K562 (cell line): ENCODE data around the gene MPDZ. TPM values are rescaled to one million over a fixed set of nuclear protein-coding genes. Genes with fewer than 3 reads are reported as not detected.

Experiments used
- ATAC-seq: fragments of 200-7000 bp; cut with Tn5 transposase; 3 replicates; pipeline ENCODE4 v1.9.1; 2020; ENCODE audit warnings: moderate library complexity
- BruUV-seq: library from RNA; stranded (reverse); fragments of 400-500 nt; replicated peaks from 2 replicates; lab custom pipeline; 2021; lab: Mats Ljungman, UMichigan
- CTCF ChIA-PET: fragments of 300-600 bp; formaldehyde crosslinking; extraction: SDS; loops from one replicate; lab custom pipeline; 2021; ENCODE audit warnings: low intra/inter-chr PET ratio; lab: Yijun Ruan, JAX
- POLR2A ChIA-PET: fragments of 300-600, 350-650 bp; sonication (Branson Sonifier 250); formaldehyde crosslinking; extraction: SDS; loops from one replicate; lab custom pipeline; 2021; ENCODE audit warnings: antibody characterized with exemption, inconsistent platforms; lab: Yijun Ruan, JAX
- DNase-seq, 4 experiments: peaks; one replicate each; pipeline versions ENCODE4 v3.0.0 to v3.0.0-alpha.2; 2011 to 2018; ENCODE audit warnings: low spot score in 3 of 4, mixed read lengths in 3 of 4; ENCODE audit errors: extremely low read depth in 1 of 4
- FAIRE-seq: peaks from 2 replicates; lab custom pipeline; 2011; peaks lifted over from hg19 to GRCh38; lab: Jason Lieb, UNC
- H2AFZ ChIP-seq: 2 replicates; pipeline ENCODE4 v1.6.0; 2011; ENCODE audit warnings: low read depth, low read length, control low read depth, inconsistent platforms
- H3K27ac ChIP-seq: fragments of 200-600 bp; 3 replicates; pipeline ENCODE4 v1.8.0; 2011; ENCODE audit warnings: low read depth, mild to moderate bottlenecking, control low read depth, inconsistent platforms, low read length, moderate library complexity, mixed read lengths; ENCODE audit errors: extremely low read depth
- H3K27me3 ChIP-seq, 2 experiments: fragments of 300-600 bp in 1 of 2; 2 replicates in 1 of 2; 3 replicates in 1 of 2; pipeline versions ENCODE4 v1.6.0 to v1.8.0; 2011; ENCODE audit warnings: inconsistent platforms in 2 of 2, low read length in 2 of 2, mild to moderate bottlenecking in 1 of 2, mixed read lengths in 1 of 2, moderate library complexity in 1 of 2; ENCODE audit not compliant: control insufficient read depth in 2 of 2, insufficient read depth in 2 of 2
- H3K36me3 ChIP-seq: fragments of 300-600 bp; 3 replicates; pipeline ENCODE4 v1.8.0; 2011; ENCODE audit warnings: mild to moderate bottlenecking, low read length, inconsistent platforms; ENCODE audit not compliant: control insufficient read depth, insufficient read depth
- H3K4me1 ChIP-seq, 2 experiments: fragments of 200-600 bp in 1 of 2; replicated peaks in 1 of 2; 2 replicates in 1 of 2; 3 replicates in 1 of 2; pipeline versions ENCODE4 v1.5.1 to v1.8.0; 2011; ENCODE audit warnings: inconsistent platforms in 2 of 2, low read length in 2 of 2, mild to moderate bottlenecking in 1 of 2, mixed read lengths in 1 of 2, moderate library complexity in 1 of 2; ENCODE audit not compliant: control insufficient read depth in 2 of 2, insufficient read depth in 2 of 2
- H3K4me2 ChIP-seq: 2 replicates; pipeline ENCODE4 v1.6.1; 2011; ENCODE audit warnings: low read length, control low read depth, inconsistent platforms, mixed read lengths; ENCODE audit not compliant: insufficient read depth
- H3K4me3 ChIP-seq: fragments of 200-600 bp; sonication (generic), shearing (Covaris generic); 2 replicates; pipeline ENCODE4 v1.5.1; 2016; ENCODE audit warnings: control low read depth, inconsistent platforms
- H3K79me2 ChIP-seq: fragments of 200-600 bp; 3 replicates; pipeline ENCODE4 v1.8.0; 2011; ENCODE audit warnings: low read length, inconsistent platforms; ENCODE audit not compliant: control insufficient read depth, insufficient read depth
- H3K9ac ChIP-seq, 2 experiments: 2 replicates each; pipeline versions ENCODE4 v1.6.0 to v1.6.1; 2011; ENCODE audit warnings: low read depth in 2 of 2, low read length in 2 of 2, control low read depth in 1 of 2, inconsistent platforms in 1 of 2, mild to moderate bottlenecking in 1 of 2, mixed read lengths in 1 of 2; ENCODE audit not compliant: insufficient read depth in 1 of 2
- H3K9me1 ChIP-seq: one replicate; pipeline ENCODE4 v1.6.0; 2011; ENCODE audit warnings: inconsistent platforms, mild to moderate bottlenecking, low read length, moderate library complexity; ENCODE audit not compliant: control insufficient read depth, insufficient read depth
- H3K9me3 ChIP-seq: replicated peaks from 2 replicates; pipeline ENCODE4 v1.5.1; 2011; ENCODE audit warnings: low read depth, low read length, inconsistent platforms; ENCODE audit not compliant: control insufficient read depth, insufficient read depth
- H4K20me1 ChIP-seq: replicated peaks from 2 replicates; pipeline ENCODE4 v1.6.1; 2011; ENCODE audit warnings: low read length, inconsistent platforms, mixed read lengths; ENCODE audit not compliant: control insufficient read depth, insufficient read depth
- CBX2 ChIP-seq: fragments of 200-600 bp; sonication (generic); IDR thresholded peaks from one replicate; pipeline ENCODE4 v1.6.1; 2012; ENCODE audit warnings: mild to moderate bottlenecking, low read length, inconsistent platforms; ENCODE audit not compliant: insufficient read depth, poor library complexity, severe bottlenecking
- CEBPB ChIP-seq: fragments of 450-650 bp; IDR thresholded peaks from 2 replicates; pipeline ENCODE4 v1.6.1; 2016; ENCODE audit warnings: missing genetic modification characterization, missing compliant biosample characterization
- CEBPG ChIP-seq, 3 experiments: fragments of 200-800 bp in 1 of 3; sonication (Bioruptor generic) in 1 of 3; sonication (generic) in 1 of 3; formaldehyde crosslinking in 1 of 3; IDR thresholded peaks in 2 of 3; conservative IDR thresholded peaks in 1 of 3; 2 replicates each; pipeline versions ENCODE4 v1.6.1 to v1.8.0; 2016 to 2022; ENCODE audit warnings: missing compliant biosample characterization in 2 of 3, missing genetic modification characterization in 2 of 3, mild to moderate bottlenecking in 1 of 3, missing genetic modification reagents in 1 of 3
- CREB1 ChIP-seq, 2 experiments: sonication (generic) in 1 of 2; formaldehyde crosslinking in 1 of 2; IDR thresholded peaks; 2 replicates each; pipeline versions ENCODE4 v1.6.1 to v1.8.0; 2012 to 2022; ENCODE audit warnings: inconsistent platforms in 1 of 2, mild to moderate bottlenecking in 1 of 2, missing genetic modification reagents in 1 of 2, moderate library complexity in 1 of 2
- ETV1 ChIP-seq: fragments of 450-650 bp; conservative IDR thresholded peaks from 2 replicates; pipeline ENCODE4 v1.6.1; 2016; ENCODE audit warnings: missing genetic modification characterization, control low read depth, low read depth, missing compliant biosample characterization
- HOXB6 ChIP-seq: fragments of 250-450 bp; sonication (Bioruptor Pico); IDR thresholded peaks from 2 replicates; pipeline ENCODE4 v1.5.1; 2022; ENCODE audit warnings: mild to moderate bottlenecking, borderline replicate concordance
- POLR2AphosphoS2 ChIP-seq: IDR thresholded peaks from 2 replicates; pipeline ENCODE4 v1.6.1; 2012; ENCODE audit warnings: low read length, improper control_type of control experiment
- RBM39 ChIP-seq: fragments of 200-400 bp; formaldehyde crosslinking; optimal IDR thresholded peaks from 2 replicates; pipeline ENCODE3; 2018; ENCODE audit warnings: low read depth, low read length
- SAFB ChIP-seq: fragments of 200-400 bp; formaldehyde crosslinking; IDR thresholded peaks from 2 replicates; pipeline ENCODE4 v1.6.1; 2017; ENCODE audit warnings: low read depth, low read length, borderline replicate concordance
- ZNF277 ChIP-seq: fragments of 250-450 bp; sonication (Bioruptor Pico); IDR thresholded peaks from 2 replicates; pipeline ENCODE4 v1.8.0; 2022; ENCODE audit warnings: inconsistent platforms, mild to moderate bottlenecking, moderate library complexity, borderline replicate concordance
- ZNF311 ChIP-seq: fragments of 250-450 bp; sonication (Bioruptor Pico); IDR thresholded peaks from 2 replicates; pipeline ENCODE4 v1.4.0; 2020; ENCODE audit warnings: mild to moderate bottlenecking, moderate library complexity
- ZNF316 ChIP-seq: fragments of 450-650 bp; IDR thresholded peaks from 2 replicates; pipeline ENCODE4 v1.6.1; 2016
- ZNF41 ChIP-seq: fragments of 250-450 bp; sonication (Bioruptor Pico); conservative IDR thresholded peaks from 2 replicates; pipeline ENCODE4 v1.4.0; 2020; ENCODE audit warnings: mild to moderate bottlenecking
- ZNF512 ChIP-seq: IDR thresholded peaks from 2 replicates; pipeline ENCODE4 v1.6.1; 2016; ENCODE audit warnings: missing genetic modification characterization, missing compliant biosample characterization
- WGBS: fragments of 100-300 bp; shearing (Covaris generic); methylation state at CpG from one replicate; pipeline ENCODE4 v1.1.6; 2016; ENCODE audit warnings: low coverage, mixed read lengths; ENCODE audit not compliant: insufficient coverage; ENCODE audit errors: missing lambda C conversion rate; 5-methylcytosine and 5-hydroxymethylcytosine counted together
- in situ Hi-C: fragments of 300-500 bp; cut with MboI; formaldehyde crosslinking; loops from 4 replicates; pipeline ENCODE4 v1.15.0; 2018; ENCODE audit warnings: inconsistent platforms, mixed read lengths
- intact Hi-C: fragments of 100-400 bp; cut with micrococcal nuclease; formaldehyde crosslinking; loops from 2 replicates; pipeline ENCODE4 v1.14.2; 2022
- polyA plus RNA-seq, 8 experiments: library from polyadenylated mRNA; depleted of rRNA in 4 of 8; stranded (reverse) in 5 of 8; unstranded in 3 of 8; fragments of >200 nt; fragmentation: Nextera tagmentation in 2 of 8; fragmentation: Illumina TruSeq in 1 of 8; extraction: Ambion mirVana in 2 of 8; extraction: Trizol in 1 of 8; gene quantifications; 2 replicates each; pipeline versions ENCODE4 v1.2.1 to v1.2.3, GENCODE V29; 2011 to 2014; ENCODE audit warnings: inconsistent platforms in 1 of 8, missing spikeins in 1 of 8
- total RNA-seq, 7 experiments: library from RNA; depleted of rRNA in 6 of 7; stranded (reverse); fragments of >200 nt in 6 of 7; fragmentation: Illumina TruSeq in 2 of 7; extraction: Trizol in 2 of 7; gene quantifications; 2 replicates each; pipeline versions ENCODE4 v1.2.1 to v1.2.3, GENCODE V29; 2011 to 2021; ENCODE audit warnings: low replicate concordance in 1 of 7
- TF ChIP-seq, protein P1 (sequence below): fragments of 200-800 bp; sonication (Bioruptor generic); IDR thresholded peaks from 2 replicates; pipeline ENCODE4 v1.6.1; 2016; ENCODE audit warnings: missing genetic modification characterization, missing compliant biosample characterization

The MPDZ gene
- total and polyA plus RNA-seq, 9 of the 15 experiments (the other 6 are each of a cell fraction or from before 2014, with no cell fraction given): 3.9 to 13.2 (median 5.7) TPM

DNA sequence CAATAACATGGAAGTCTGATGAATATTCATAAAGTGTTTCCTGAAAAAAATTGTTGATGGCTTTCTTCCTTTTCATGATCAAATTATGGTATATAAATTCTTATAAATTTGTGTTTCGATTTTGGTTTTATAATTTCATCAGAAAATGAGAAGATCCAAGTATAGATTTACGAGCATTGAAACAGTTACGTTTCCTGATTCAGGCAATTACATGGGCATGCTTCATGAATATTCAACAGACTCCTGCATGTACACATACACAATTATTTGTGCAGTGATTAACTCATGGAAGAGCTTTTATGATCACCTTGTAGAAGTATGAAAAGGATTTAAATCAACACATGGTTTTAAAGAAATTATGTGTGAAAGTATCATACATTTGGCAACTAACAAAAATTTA lies 136.7 kb downstream of the MPDZ start:
- in situ Hi-C loops: no loop called here
- intact Hi-C loops: no loop called here
- H3K4me2 ChIP-seq: no peak overlapping the region
- H3K9me3 ChIP-seq: no peaks in the 10 kb centered on the region
- H3K9ac ChIP-seq: no peak overlapping the region
- FAIRE-seq: no peak
- DNase-seq: no peak
- POLR2A ChIA-PET: no interaction called here
- H3K27me3 ChIP-seq: no peaks in the 10 kb centered on the region
- no peaks in the 10 kb centered on the region; the same call in 1 of the 2 replicates for H4K20me1 ChIP-seq
- H3K79me2 ChIP-seq: no peaks in the 10 kb centered on the region
- H3K4me1 ChIP-seq: no peaks in the 10 kb centered on the region
- no peak overlapping the region for H3K27ac ChIP-seq
- H2AFZ ChIP-seq: no peak overlapping the region
- H3K36me3 ChIP-seq: no peaks in the 10 kb centered on the region
- CTCF ChIA-PET: no interaction called here
- H3K9me1 ChIP-seq: no peaks in the 10 kb centered on the region
- H3K4me3 ChIP-seq: no peak overlapping the region
- ATAC-seq: no peak
- 40% methylated on average over 3 of the region's 3 CpGs for WGBS
- BruUV-seq: no TSS peak
- TF ChIP-seq SAFB (no peak), ZNF512 (tag) (no peak), ZNF277 (no peak), POLR2AphosphoS2 (no peak), RBM39 (no peak), CREB1 (IDR thresholded peaks at IDR 0.05) (no peak), CREB1 (CRISPR knock-in tag; IDR thresholded peaks at IDR 0.05) (no peak), CBX2 (no peak), ZNF41 (CRISPR knock-in tag) (no peak), ZNF311 (CRISPR knock-in tag) (no peak), CEBPB (tag) (no peak), ZNF316 (no peak), HOXB6 (CRISPR knock-in tag) (no peak), CEBPG (CRISPR knock-in tag; IDR thresholded peaks at IDR 0.05) (no peak), CEBPG (tag; conservative IDR thresholded peaks at IDR 0.05 in 1 of 2, IDR thresholded peaks at IDR 0.05 in 1 of 2) (no peak), ETV1 (tag) (no peak)
- TF ChIP-seq, protein P1, sequence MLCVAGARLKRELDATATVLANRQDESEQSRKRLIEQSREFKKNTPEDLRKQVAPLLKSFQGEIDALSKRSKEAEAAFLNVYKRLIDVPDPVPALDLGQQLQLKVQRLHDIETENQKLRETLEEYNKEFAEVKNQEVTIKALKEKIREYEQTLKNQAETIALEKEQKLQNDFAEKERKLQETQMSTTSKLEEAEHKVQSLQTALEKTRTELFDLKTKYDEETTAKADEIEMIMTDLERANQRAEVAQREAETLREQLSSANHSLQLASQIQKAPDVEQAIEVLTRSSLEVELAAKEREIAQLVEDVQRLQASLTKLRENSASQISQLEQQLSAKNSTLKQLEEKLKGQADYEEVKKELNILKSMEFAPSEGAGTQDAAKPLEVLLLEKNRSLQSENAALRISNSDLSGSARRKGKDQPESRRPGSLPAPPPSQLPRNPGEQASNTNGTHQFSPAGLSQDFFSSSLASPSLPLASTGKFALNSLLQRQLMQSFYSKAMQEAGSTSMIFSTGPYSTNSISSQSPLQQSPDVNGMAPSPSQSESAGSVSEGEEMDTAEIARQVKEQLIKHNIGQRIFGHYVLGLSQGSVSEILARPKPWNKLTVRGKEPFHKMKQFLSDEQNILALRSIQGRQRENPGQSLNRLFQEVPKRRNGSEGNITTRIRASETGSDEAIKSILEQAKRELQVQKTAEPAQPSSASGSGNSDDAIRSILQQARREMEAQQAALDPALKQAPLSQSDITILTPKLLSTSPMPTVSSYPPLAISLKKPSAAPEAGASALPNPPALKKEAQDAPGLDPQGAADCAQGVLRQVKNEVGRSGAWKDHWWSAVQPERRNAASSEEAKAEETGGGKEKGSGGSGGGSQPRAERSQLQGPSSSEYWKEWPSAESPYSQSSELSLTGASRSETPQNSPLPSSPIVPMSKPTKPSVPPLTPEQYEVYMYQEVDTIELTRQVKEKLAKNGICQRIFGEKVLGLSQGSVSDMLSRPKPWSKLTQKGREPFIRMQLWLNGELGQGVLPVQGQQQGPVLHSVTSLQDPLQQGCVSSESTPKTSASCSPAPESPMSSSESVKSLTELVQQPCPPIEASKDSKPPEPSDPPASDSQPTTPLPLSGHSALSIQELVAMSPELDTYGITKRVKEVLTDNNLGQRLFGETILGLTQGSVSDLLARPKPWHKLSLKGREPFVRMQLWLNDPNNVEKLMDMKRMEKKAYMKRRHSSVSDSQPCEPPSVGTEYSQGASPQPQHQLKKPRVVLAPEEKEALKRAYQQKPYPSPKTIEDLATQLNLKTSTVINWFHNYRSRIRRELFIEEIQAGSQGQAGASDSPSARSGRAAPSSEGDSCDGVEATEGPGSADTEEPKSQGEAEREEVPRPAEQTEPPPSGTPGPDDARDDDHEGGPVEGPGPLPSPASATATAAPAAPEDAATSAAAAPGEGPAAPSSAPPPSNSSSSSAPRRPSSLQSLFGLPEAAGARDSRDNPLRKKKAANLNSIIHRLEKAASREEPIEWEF: no peak
